ENCODE results near the gene RFT1.

The RFT1 gene

GRCh38 chr3:53043738-53044137, 86.5 kb downstream of the RFT1 start:
- Histone ChIP-seq H3K9me3 (ENCODE audit: severe bottlenecking) (no peaks in the 10 kb centered on the region), H3K4me1 (ENCODE audit: insufficient read depth, poor library complexity, severe bottlenecking) (peaks cover 19% of the 10 kb centered on the region), H3K27ac (ENCODE audit: poor library complexity, severe bottlenecking) (no peak overlapping the region), H3K36me3 (ENCODE audit: low read depth) (no peaks in the 10 kb centered on the region), H3K4me3 (ENCODE audit: severe bottlenecking) (no peak overlapping the region), H3K27me3 (ENCODE audit: insufficient read depth, poor library complexity, severe bottlenecking) (no peaks in the 10 kb centered on the region)
- ATAC-seq (ENCODE audit: low read depth) (no peak), DNase-seq (ENCODE audit: low spot score) (no peak)
- no peak for TF ChIP-seq CTCF (IDR thresholded peaks at IDR 0.05; ENCODE audit: poor library complexity, severe bottlenecking)

- no peaks in the 10 kb centered on the region for H3K9me3 ChIP-seq (ENCODE audit: severe bottlenecking)
- DNase-seq (ENCODE audit: low spot score) (no peak), ATAC-seq (ENCODE audit: low read depth) (no peak)
- no peaks in the 10 kb centered on the region for H3K27me3 ChIP-seq (ENCODE audit: insufficient read depth, poor library complexity, severe bottlenecking)
- peaks cover 19% of the 10 kb centered on the region for H3K4me1 ChIP-seq (ENCODE audit: insufficient read depth, poor library complexity, severe bottlenecking)
- no peak overlapping the region for H3K27ac ChIP-seq (ENCODE audit: poor library complexity, severe bottlenecking)
- no peaks in the 10 kb centered on the region for H3K36me3 ChIP-seq (ENCODE audit: low read depth)
- H3K4me3 ChIP-seq (ENCODE audit: severe bottlenecking), result no peak overlapping the region
- TF ChIP-seq CTCF (IDR thresholded peaks at IDR 0.05; ENCODE audit: poor library complexity, severe bottlenecking), result no peak
These were observed 87.6 kb downstream of the RFT1 start for GRCh38 chr3:53042651-53043050.

- no peak for TF ChIP-seq CTCF (IDR thresholded peaks at IDR 0.05; ENCODE audit: poor library complexity, severe bottlenecking)
- ATAC-seq (ENCODE audit: low read depth), result peak; percentile 77
- Histone ChIP-seq H3K9me3 (ENCODE audit: severe bottlenecking) (no peaks in the 10 kb centered on the region), H3K27ac (ENCODE audit: poor library complexity, severe bottlenecking) (no peak overlapping the region), H3K4me1 (ENCODE audit: insufficient read depth, poor library complexity, severe bottlenecking) (peaks cover 19% of the 10 kb centered on the region), H3K27me3 (ENCODE audit: insufficient read depth, poor library complexity, severe bottlenecking) (no peaks in the 10 kb centered on the region), H3K36me3 (ENCODE audit: low read depth) (no peaks in the 10 kb centered on the region), H3K4me3 (ENCODE audit: severe bottlenecking) (no peak overlapping the region)
- no peak for DNase-seq (ENCODE audit: low spot score)
These were observed 89.8 kb downstream of the RFT1 start for GRCh38 chr3:53040351-53040820.

- no peaks in the 10 kb centered on the region for H3K9me3 ChIP-seq (ENCODE audit: severe bottlenecking)
- H3K27me3 ChIP-seq (ENCODE audit: insufficient read depth, poor library complexity, severe bottlenecking), result no peaks in the 10 kb centered on the region
- H3K36me3 ChIP-seq (ENCODE audit: low read depth), result no peaks in the 10 kb centered on the region
- DNase-seq (ENCODE audit: low spot score) (no peak), ATAC-seq (ENCODE audit: low read depth) (no peak)
- no peak overlapping the region for H3K27ac ChIP-seq (ENCODE audit: poor library complexity, severe bottlenecking)
- H3K4me1 ChIP-seq (ENCODE audit: insufficient read depth, poor library complexity, severe bottlenecking), result peaks cover 19% of the 10 kb centered on the region
- TF ChIP-seq CTCF (IDR thresholded peaks at IDR 0.05; ENCODE audit: poor library complexity, severe bottlenecking), result no peak
- H3K4me3 ChIP-seq (ENCODE audit: severe bottlenecking), result no peak overlapping the region
These were observed 90.9 kb downstream of the RFT1 start for GRCh38 chr3:53039376-53039752.

- no peak for ATAC-seq (ENCODE audit: low read depth)
- no peak for TF ChIP-seq CTCF (IDR thresholded peaks at IDR 0.05; ENCODE audit: poor library complexity, severe bottlenecking)
- H3K4me1 ChIP-seq (ENCODE audit: insufficient read depth, poor library complexity, severe bottlenecking), result peaks cover 16% of the 10 kb centered on the region
These were observed 91.4 kb downstream of the RFT1 start for GRCh38 chr3:53038679-53039375.

More at GRCh38 chr3:53038679-53039375, 91.4 kb downstream of the RFT1 start:
- H3K9me3 ChIP-seq (ENCODE audit: severe bottlenecking), result no peaks in the 10 kb centered on the region
- H3K27ac ChIP-seq (ENCODE audit: poor library complexity, severe bottlenecking), result no peak overlapping the region
- no peaks in the 10 kb centered on the region for H3K36me3 ChIP-seq (ENCODE audit: low read depth)
- no peak overlapping the region for H3K4me3 ChIP-seq (ENCODE audit: severe bottlenecking)
- DNase-seq (ENCODE audit: low spot score), result no peak
- H3K27me3 ChIP-seq (ENCODE audit: insufficient read depth, poor library complexity, severe bottlenecking), result no peaks in the 10 kb centered on the region

All from RWPE2 (cell line).